NB4 (cell line): ENCODE data around the gene RBM7.

Source experiments
- CTCF ChIP-seq: IDR thresholded peaks from one replicate; pipeline ENCODE4 v1.5.1; 2012; ENCODE audit warnings: low read depth, low read length
- POLR2A ChIP-seq: IDR thresholded peaks from 2 replicates; pipeline ENCODE4 v1.6.1; 2011; ENCODE audit warnings: mild to moderate bottlenecking; ENCODE audit not compliant: insufficient read length; ENCODE audit errors: extremely low read depth
- TF ChIP-seq, protein P1 (sequence below): IDR thresholded peaks from 2 replicates; pipeline ENCODE4 v1.6.1; 2011; ENCODE audit warnings: low read depth, low read length

DNA sequence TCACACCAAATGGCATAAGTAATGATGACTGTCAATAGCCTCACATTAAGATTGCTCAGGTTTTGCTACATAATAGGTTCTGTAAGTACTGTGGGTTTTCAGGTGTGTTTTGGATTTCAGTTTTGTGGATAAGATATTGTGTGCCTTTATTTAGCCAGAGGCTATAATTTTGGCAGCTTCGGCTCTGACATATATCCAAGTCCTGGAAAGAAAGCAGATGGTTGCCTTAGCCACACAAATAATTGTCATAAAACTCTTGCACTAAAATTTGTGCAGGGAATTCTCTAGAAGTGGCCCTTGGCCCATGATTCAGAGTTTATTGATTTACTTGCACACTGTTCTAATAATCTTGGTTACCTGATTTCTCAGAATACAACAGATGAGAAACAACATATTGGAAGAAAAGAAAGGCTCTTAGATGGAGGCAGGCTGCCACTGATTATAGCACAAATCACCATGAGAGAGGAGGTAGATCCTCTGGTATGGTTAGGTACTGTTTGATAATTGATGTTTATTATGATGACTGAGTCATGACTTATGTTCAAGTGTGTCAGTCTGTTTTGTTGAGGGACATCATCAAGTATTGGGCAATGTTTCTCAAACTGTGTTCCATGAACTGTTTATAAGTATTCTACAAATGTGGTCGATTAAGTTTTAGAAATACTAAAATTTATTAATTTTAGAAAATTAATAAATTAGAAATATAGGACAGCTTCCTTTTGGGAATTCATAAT lies 48.5 kb downstream of the RBM7 start:
- TF ChIP-seq CTCF (no peak), POLR2A (no peak)
- TF ChIP-seq, protein P1, sequence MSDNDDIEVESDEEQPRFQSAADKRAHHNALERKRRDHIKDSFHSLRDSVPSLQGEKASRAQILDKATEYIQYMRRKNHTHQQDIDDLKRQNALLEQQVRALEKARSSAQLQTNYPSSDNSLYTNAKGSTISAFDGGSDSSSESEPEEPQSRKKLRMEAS: no peak
